GM12865 (cell line): ENCODE measurements around the gene HSD11B2.

Experiments used
- DNase-seq: peaks from one replicate; pipeline ENCODE4 v3.0.0; 2010; ENCODE audit warnings: low read depth
- H3K4me3 ChIP-seq: 2 replicates; pipeline ENCODE4 v1.5.1; 2011; ENCODE audit warnings: mild to moderate bottlenecking, low read depth, low read length, control low read depth
- TF ChIP-seq, protein P1 (sequence below): IDR thresholded peaks from 2 replicates; pipeline ENCODE4 v1.5.1; 2011; ENCODE audit warnings: low read length, control low read depth, low read depth, inconsistent platforms; ENCODE audit not compliant: insufficient read depth; ENCODE audit errors: missing control alignments

Gene HSD11B2

DNA sequence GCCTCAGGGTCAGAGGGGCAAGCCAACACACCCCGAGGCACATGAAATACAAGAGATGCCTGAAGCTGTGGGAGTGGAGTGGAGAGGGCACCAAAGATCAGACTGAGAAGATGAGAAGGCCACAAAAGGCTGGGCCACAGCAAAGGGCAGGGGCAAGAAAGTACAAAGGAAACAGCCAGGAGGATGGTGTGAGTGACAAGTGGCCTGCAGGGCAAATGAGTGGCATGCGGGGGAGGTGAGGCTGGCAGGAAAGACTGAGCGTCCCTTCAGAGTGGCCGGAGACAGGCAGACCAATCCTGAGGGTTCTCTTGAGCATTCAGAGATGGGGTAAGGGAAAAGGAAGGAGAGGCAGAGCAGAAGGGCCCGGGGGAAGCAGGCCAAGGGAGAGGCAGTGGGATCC, 23.2 kb downstream of the HSD11B2 start:
- TF ChIP-seq, protein P1, sequence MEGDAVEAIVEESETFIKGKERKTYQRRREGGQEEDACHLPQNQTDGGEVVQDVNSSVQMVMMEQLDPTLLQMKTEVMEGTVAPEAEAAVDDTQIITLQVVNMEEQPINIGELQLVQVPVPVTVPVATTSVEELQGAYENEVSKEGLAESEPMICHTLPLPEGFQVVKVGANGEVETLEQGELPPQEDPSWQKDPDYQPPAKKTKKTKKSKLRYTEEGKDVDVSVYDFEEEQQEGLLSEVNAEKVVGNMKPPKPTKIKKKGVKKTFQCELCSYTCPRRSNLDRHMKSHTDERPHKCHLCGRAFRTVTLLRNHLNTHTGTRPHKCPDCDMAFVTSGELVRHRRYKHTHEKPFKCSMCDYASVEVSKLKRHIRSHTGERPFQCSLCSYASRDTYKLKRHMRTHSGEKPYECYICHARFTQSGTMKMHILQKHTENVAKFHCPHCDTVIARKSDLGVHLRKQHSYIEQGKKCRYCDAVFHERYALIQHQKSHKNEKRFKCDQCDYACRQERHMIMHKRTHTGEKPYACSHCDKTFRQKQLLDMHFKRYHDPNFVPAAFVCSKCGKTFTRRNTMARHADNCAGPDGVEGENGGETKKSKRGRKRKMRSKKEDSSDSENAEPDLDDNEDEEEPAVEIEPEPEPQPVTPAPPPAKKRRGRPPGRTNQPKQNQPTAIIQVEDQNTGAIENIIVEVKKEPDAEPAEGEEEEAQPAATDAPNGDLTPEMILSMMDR: no peak
- no peak overlapping the region for H3K4me3 ChIP-seq
- no peak for DNase-seq

DNA sequence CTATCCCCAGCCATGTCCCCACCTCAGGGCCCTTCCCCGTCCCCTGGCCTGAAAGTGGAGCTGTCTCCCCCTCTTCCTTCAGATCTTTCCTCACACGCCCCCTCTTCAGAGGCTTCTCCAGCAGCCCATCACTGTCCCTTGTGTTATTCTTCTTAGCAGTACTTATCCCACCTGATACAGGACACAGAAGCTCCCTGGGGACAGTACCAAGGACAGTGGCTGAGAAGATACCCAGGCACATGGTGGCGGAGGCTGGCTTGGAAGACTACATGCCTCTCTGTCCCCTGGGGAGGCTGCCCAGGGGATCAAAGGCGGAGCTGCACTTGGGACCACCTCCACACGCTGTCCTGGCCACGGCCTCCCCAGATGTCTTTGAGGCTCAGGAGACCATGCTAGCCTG, 23.9 kb downstream of the HSD11B2 start:
- TF ChIP-seq, protein P1: no peak
- H3K4me3 ChIP-seq: no peak overlapping the region
- DNase-seq: no peak

DNA sequence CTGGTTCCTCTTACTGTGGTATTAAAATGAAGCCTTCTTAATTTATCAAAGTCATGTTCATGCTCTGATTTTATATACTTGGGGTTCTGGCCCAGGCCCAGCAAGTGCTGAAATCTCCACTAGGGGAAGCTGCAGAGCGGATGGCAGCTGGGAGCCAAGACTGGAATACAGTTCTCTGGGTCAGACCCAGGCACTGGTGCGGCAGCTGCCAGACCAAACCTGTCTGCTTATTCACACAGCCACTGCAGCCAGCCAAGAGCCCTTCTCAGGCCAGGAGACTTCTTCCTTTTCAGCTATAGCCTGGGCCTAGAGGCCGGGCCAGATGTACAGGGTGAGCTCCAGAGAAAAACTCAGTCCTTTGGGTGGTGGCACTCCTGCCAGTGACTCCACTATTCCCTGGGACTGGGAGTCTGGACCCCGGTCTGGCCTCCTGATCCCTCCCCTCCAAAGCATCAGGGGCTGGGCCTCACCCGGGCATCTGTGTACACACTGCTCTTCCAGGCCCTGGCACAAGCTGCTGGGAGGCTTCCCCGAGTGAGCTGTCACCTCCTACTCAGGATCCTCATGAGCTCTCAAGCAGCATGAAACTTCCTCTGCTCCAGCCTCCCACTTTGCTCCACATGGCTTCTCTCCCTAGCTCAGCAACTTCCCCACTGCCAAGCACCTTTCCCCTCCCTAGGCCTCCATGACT, 25.6 kb downstream of the HSD11B2 start:
- no peak for DNase-seq
- TF ChIP-seq, protein P1: no peak
- no peak overlapping the region for H3K4me3 ChIP-seq

DNA sequence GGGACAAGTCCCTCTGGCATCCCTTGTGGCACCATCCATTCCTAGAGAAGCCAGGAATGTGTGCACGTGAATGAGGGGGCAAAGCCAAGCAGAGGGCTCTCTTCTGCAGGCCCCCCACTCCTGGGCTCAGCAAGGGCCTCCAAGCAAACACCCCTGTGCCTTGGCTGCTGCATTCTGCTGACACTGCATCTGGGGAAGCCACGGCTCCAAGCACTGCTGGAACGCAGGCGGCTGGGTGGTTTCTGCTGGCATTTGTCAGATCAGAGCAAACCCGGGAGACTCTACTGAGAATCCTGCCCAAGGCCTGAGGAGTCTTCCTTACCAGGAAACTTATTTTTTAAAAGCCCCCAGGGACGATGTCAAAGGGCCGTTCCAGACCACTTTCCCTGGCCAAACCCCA, 26.7 kb downstream of the HSD11B2 start:
- no peak overlapping the region for H3K4me3 ChIP-seq
- no peak for DNase-seq
- TF ChIP-seq, protein P1: no peak

DNA sequence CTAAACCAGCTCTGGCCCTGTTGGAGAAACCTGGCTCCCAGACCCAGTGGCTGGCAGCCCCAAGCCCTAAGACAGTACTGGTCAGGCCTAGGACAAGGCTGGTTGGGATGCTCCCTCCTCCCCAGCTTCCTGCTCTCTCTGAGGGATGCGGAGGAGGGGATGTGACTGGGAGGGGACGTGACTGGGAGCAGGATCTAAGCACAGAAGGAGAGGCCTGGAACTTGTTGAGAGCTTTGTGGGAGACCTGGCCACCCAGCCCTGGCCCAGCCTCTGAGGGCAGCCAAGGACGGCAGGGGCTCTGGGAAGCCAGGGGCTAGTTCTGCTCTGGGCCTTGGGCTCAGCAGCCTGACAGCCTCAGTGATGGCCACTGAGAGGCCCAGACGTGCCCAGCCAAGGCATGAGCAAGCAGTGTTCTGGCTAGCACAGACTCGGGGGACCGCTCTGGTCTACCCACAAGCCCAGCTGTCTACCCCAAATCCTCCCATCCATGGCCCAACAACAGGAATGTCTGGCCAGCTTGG, 27.3 kb downstream of the HSD11B2 start:
- no peak for DNase-seq
- H3K4me3 ChIP-seq: no peak overlapping the region
- TF ChIP-seq, protein P1: no peak

DNA sequence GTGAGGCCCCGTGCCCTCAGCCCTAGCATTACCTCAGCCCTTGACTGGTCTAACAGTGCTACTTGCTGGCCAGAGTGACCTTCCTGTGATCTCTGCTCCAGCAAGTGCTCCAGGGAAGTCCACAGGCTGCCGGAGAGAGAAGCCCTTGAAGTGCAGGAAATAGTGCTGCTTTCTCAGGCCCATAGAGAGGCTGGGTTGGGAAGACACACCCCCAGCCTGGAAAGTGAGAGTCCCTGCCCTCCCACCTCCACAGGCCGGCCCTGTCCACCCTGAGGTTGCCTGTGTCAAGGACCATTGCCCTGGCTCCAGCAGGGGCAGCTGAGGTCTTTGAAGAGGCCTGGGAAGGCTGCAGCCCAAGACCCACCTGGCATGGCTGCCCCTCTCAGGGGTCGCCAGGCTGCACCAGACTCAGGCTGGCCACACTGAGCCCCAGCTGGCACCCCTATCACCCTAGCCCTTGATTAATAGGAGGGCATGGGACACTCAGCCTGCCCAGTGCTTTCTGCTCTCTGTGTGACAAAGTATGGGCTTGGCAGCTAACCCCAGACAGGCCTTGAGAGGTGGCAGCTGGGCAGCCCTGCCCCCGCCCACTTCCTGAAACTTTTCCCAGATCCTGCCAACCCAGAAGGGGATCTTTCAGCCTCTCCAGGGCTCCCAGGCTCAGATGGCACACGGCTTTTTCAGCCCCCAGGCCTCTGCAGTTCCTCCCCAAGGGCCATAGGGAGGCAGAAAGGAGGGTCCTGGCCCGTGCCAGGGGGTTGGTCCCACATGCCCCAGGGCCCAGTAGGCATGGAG, 28.3 kb downstream of the HSD11B2 start:
- DNase-seq: no peak
- TF ChIP-seq, protein P1: no peak
- no peak overlapping the region for H3K4me3 ChIP-seq

DNA sequence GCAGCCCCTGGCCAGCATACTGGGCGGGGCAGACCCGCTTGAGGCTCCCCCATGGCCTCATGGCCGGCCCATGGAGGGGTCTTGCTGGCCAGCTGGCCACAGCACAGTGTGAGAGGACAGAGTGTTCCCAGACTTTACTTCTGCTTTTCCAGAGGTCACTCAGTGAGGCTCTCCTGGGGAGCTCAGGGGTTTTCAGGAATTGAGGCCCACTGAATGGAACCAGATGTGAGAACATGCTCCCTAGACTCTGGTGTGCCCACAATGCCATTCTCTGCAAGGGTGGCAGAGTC, 28.9 kb downstream of the HSD11B2 start:
- DNase-seq: no peak
- TF ChIP-seq, protein P1: no peak
- no peak overlapping the region for H3K4me3 ChIP-seq
